DOHH2 (cell line): ENCODE data around the gene FAR2.

Source experiments
- EZH2phosphoT487 ChIP-seq: fragments of 200-600 bp; sonication (generic); IDR thresholded peaks from 2 replicates; pipeline ENCODE4 v1.6.1; 2017; ENCODE audit warnings: borderline replicate concordance, mild to moderate bottlenecking, antibody characterized with exemption, low read length, moderate library complexity, mixed read lengths
- TF ChIP-seq, protein P1 (sequence below): fragments of 200-600 bp; sonication (generic); IDR thresholded peaks from one replicate; pipeline ENCODE4 v1.5.1; 2014; ENCODE audit warnings: antibody characterized with exemption, mild to moderate bottlenecking, low read depth, low read length; ENCODE audit not compliant: poor library complexity, severe bottlenecking

DNA sequence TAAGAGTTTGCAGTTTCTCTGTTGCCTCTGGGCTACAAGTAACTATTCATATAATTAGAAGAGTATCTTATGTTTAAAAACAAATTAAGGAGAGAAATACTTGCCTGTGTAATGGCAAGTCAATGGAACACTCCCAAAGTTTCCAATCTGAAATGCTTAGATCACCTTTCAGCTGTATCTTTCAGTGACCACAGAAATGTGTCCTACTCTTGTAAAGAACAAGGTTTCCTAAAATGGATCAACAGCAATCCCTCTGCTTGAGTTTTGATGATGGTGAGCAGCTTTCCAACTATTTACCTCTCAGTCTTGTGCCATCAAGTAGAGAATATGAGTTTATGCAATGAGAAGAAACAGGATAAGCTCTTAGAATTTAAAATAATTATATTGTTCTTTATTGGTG lies 139.0 kb downstream of the FAR2 start:
- TF ChIP-seq, protein P1, sequence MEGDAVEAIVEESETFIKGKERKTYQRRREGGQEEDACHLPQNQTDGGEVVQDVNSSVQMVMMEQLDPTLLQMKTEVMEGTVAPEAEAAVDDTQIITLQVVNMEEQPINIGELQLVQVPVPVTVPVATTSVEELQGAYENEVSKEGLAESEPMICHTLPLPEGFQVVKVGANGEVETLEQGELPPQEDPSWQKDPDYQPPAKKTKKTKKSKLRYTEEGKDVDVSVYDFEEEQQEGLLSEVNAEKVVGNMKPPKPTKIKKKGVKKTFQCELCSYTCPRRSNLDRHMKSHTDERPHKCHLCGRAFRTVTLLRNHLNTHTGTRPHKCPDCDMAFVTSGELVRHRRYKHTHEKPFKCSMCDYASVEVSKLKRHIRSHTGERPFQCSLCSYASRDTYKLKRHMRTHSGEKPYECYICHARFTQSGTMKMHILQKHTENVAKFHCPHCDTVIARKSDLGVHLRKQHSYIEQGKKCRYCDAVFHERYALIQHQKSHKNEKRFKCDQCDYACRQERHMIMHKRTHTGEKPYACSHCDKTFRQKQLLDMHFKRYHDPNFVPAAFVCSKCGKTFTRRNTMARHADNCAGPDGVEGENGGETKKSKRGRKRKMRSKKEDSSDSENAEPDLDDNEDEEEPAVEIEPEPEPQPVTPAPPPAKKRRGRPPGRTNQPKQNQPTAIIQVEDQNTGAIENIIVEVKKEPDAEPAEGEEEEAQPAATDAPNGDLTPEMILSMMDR: no peak
- no peak for TF ChIP-seq EZH2phosphoT487
